ENCODE data around the gene PTTG1IP.
A peak's percentile ranks its signal among the peaks of the same experiment; 100 is the strongest.
"Not testable (repeated sequence)": the region's sequence is repeated elsewhere in the genome, so short reads cannot be mapped to it uniquely, and the experiment has no call there.

PTTG1IP gene

DNA sequence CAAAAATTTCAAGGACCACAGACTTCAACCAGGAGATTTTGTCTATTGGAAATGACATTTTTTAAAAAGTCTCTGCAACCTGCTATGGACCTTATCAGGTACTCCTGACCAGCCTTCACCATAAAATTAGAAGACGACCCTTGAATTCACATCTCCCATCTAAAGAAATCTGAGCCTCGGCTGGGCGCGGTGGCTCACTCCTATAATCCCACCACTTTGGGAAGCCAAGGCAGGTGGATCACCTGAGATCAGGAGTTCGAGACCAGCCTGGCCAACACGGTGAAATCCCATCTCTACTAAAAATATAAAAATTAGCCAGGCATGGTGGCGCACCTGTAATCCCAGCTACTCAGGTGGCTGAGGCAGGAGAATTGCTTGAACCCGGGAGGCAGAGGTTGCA lies 5.7 kb upstream of the PTTG1IP start:
- DNase-seq, result not testable (repeated sequence)

DNA sequence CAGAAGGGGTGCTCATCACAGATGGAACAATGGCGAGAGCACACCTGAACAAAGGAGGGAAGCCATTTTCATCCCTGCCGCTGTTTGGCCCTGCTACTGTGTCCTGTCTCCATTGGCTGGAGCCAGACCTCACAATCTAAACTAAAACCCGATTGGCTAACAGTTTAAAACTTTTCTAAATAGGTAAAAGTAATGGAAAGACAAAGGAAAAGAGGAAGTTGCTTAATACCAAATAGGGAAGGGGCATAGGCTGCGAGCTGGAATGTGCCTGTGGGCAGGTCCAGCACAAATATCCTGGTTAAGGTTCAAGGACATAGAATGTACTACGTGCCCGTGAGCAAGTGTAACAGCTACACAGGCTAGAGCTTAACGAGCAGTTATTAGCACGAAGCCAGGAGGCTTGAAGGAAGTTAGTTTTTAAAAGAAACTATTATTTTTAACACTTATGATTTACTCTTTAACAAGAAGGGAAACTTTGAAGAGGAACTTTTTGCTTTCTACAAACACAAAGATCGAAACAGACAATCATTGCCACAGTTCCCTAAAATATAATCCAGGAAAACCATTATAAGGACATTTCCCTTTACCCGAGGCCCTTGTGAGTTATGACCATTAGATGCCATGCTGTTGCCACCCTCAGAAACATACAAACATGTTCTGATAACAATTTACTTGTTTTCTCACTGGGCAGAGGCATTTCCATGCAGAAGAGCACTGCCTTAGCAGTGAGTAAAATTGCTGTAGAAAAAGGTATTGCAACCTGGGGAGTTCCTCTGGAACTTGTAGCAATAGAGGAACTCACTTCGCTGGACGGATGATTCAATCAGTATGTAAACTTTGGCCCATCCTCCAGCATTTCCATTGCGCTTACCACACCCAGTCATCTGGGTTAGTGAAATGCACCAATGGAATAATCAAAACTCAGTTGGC lies 4.8 kb upstream of the PTTG1IP start:
- no peak for DNase-seq

DNA sequence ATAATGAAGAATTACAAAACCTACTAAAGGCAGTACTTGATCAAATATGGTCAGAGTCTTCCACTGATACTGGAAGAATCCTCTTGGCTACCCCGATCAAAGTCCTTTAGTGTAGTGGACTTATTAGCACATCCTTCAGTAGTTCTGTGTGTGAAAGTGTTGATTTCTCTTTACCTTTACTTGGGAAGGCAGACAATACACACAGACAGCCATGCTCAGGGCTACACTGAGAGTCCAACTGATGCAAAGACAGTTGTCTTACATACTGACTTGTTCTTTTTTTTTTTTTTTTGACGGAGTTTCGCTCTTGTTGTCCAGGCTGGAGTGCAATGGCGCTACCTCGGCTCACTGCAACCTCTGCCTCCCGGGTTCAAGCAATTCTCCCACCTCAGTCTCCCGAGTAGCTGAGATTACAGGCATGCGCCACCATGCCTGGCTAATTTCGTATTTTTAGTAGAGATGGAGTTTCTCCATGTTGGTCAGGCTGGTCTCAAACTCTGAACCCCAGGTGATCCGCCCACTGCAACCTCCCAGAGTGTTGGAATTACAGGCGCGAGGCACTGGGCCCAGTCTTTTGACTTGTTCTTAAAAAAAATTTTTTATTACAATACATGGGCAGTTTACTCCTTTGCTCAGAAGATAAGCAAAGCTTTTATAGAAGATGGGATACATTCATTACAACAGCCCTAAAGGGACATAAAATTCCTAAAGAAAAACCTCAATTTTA lies 3.5 kb upstream of the PTTG1IP start:
- no peak for DNase-seq

DNA sequence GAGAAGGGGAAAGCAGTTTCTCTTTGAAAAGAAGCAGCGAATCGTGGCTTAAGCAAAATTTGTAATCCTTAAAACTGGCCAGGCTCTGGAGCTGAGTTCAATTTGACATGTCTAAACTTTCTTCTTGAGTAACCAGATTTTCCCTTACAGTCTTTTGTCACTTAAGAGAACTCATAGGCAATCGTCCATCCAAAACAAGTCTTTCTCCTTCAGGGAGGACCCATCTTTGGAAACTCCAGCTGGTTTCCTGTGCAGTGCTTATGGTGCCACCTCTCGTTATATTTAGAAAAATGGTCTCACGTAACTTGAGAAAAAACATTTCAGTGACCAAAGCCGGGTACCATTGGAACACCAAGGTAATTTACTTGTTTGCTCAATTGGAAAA lies 1.8 kb upstream of the PTTG1IP start:
- no peak for DNase-seq

DNA sequence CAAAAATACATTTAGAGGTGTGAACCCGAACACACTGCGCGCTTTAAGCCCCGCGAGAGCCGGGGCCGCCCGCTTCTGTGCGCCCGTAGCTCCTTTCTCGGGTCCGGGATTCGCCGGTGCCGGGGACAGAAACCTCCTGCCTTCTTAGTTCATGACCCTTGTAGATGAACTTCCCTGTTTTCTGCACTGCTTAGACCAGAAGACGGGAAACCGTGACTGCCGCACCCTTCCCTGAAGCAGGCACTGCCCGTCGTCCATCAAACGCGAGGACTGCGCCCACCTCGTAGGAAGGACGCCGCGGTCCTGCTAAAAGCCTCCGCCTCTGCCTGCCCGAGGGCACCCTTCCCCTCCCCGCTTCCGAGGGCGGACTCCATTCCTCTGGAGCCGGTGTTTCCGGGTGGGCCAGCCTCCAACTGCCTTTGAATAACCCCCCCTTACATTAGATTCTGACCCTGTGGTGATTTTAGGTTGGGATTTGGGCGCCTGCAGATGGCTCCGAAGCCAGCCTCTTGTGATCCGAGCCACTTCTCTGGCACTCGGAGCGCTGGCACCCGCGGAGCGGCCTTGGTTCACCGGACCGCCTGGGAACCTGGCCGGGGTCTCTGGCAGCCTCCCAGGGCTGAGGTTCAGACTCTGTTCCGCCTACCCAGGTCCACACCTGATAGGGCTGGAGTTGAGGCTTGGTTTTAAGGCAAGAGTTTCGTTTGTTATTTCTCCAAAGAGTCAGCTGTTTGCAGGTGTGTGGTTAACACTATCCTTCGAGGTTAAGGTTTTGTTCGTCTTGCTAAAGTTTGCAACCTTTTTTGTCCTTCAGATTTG lies 1.2 kb upstream of the PTTG1IP start:
- DNase-seq, result peak; percentile 52

DNA sequence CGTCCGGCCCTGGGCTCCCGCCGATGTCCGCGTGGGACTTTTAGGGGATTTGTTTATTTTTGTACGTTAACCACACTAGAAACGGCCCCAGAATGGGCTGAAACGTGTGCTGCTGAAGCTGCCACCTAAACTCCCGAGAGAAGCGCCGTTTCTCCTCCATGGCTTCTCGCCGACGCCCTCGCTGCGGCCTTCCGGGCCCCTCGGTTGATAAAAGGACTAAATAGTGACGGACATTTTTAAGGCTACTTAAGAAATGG lies 678 bp upstream of the PTTG1IP start:
- no peak for DNase-seq

DNA sequence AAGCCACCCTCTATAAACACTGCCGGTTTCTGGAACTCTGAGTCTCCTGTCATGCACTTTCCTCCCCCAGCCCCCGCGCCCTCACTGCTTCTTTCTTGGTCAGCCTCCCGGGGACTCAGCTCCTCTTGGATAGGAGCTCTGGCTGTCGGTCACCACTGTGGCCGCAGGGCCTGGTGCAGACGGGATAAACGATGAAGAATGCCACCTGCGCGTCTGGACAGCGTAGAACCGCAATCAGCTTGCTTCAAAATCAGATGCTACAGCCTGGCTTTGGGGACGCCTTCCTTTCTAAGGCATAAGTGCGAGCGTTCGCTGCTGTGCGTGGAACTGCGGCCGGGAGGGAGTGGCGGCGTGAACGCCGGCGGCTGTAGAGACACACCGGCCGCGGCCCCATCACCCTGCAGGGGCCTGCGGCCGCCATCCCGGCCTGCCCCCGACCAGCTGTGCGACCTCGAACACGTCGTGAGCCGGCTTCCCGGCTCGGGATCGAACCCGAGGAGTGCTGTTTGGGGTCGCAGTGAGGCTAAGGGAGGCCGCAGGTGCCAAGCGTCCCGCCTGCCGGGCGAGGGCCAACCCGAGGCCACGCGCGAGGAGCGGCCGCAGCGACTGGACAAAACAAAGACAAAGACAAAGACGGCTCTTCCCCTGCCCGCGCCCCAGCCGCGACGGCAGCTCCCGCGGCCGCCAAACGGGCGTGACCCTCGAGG lies 688 bp downstream of the PTTG1IP start:
- no peak for DNase-seq

DNA sequence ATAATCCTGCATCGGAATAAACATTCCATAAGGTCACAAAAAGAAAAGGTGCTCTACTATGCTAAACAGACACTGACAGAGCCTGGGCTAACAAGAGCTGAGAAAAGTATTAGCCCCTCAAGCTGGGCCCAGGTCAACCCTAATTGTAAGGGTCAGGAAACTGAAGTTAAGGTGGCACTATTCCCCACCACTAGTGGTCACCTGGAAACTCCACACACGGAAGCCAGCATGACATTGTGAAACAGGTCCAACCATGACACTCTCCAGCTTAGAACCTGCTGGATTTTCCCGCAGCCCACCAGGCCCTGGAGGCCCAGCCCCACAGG lies 1.2 kb downstream of the PTTG1IP start:
- no peak for DNase-seq

DNA sequence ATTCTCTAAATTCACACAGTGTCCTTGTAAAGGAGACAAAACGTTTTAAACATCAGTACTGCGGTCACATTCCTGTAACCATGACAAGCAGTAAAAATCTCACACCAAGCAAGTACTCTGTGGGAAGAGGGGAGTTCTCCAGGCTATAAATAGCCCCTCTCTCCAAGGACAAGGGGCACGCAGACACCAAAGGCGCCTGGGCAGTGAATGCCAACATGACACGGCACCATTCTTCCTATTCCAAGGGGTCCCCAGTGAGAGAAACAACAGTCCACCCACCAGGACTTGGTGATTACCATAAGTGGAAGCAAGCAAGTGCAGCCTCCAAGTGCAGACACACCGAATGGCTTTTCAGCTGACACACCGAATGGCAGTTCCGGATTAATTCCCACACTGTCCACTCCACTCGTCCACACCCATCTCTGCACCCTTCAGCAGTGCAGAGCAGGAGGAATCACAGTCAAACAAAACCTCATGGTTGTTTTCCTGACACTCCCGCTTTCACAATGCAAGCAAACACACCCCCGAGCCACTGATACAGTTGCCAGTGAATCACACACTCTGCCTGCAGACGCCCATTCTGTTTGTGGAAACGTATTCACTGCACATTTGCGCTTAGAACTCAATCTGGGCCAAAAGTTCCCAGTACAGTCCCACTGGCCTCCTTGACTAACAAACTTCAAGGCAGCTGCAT lies 1.8 kb downstream of the PTTG1IP start:
- no peak for DNase-seq

DNA sequence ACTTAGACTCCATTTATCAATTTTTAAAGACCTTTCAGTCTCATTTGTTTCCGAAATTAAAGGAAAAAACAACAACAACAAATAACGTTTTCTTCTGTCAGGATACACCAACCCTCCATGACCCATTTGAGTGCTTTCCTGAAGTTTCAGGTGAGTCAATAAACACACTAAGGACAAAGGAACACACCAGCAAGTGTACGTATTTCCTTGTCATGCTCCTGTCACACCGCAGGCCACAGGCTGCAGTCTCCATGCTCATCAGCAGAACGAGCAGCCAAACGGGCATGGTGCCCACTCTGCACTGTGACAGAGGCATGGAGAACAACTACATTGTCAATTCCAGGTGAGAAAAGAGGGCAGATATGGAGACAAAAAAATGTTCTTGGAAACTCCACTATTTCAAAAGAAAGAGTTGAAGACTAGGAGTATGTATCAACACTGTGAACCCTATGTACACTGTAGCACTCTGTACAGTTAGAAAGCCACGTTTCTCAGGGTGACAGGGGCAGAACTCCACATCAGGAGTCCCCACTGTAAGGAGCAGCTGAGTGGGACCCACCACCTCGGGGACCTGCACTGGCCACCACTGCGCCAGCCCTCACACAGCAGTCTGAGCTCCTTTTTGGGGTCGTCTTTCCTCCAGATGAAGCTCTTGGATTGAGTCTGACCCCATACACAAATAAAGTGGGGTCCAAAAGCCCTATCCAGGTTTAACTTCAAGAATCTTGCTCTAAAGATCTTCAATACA lies 2.6 kb downstream of the PTTG1IP start:
- DNase-seq, result no peak

DNA sequence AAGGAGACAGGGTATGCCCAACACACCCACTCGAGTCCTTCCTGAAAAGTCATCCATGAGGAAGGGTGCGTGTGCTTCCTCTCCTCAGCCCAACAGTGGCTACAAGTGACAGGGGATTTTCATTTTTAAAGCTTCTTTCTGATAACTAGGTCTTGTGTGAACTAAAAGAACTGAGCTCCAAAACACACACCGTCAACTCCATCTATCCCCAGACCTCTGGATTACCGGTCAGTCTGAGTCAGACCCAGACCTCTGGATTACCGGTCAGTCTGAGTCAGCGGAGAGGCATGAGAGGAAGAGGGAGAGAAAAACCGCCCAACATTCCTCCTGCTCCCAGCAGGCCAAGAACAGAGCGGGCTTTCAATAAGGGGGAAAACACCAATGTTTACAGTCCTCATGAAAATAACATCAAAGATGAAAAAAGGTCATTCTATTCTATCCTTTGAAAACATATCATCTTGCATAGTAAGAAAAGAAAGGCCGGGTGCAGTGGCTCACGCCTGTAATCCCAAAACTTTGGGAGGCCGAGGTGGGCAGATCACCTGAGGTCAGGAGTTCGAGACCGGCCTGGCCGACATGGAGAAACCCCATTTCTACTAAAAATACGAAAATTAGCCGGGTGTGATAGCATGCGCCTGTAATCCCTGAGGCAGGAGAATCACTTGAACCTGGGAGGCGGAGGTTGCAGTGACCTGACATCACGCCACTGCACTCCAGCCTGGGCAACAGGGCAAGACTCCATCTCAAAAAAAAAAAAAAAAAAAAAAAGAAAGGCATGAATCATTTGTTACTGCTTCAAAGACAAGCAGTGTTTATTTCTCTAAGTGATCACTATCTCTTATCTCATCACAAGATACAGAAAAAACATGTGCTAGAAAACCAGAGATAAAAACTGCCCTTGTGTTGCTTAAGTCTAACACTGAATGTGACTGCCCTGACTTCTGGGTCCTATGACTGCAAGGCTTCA lies 3.4 kb downstream of the PTTG1IP start:
- no peak for DNase-seq

DNA sequence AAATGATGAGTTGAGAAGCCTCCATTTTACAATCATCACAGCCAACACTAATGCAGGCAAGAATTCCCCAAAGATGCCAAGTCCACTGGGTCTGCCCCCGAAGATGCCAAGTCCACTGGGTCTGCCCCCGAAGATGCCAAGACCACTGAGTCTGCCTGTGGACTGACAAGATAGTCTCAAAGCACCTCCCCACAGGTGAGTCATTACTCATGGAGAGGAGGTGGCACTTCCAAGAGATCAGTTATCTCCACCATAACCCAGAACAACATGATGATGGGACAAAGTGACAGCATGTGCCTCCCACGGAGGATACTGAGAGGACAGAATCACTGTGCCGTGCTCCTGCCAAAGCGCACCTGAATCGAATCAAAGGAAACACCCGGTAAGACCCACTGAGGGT lies 4.8 kb downstream of the PTTG1IP start:
- DNase-seq, result no peak

DNA sequence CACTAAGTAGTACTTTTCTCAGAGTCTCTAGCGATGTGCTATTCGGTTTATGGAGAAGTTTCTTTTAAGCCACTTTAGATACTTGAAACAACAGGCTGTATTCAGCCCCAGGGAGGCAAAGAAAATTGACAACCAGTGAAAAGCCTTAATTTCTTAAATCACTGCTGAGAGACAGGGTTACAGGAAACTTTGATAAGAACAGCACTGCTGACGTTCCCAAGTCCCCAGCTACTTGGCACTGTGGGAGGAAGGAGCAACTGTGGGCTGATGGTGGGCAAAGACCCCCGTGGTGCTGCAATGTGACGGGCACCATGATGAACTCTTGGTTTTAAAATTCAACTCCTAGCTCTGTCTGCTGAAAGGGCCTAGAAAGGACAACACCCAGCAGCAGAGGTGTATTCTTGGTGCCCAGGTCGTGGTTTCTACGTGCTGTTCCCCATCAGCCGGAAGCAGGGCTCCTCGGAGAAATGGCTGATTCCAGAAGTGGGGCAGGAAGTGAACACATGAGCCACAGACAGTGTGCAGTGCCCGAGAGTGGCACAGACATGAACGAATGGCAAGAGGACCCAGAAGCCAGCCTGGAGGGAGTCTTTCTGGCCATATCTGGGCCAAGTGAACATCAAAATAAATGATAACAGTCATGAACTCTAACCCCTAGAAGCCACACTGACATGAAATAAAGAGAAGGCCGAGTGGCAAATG lies 5.3 kb downstream of the PTTG1IP start:
- DNase-seq, result no peak

DNA sequence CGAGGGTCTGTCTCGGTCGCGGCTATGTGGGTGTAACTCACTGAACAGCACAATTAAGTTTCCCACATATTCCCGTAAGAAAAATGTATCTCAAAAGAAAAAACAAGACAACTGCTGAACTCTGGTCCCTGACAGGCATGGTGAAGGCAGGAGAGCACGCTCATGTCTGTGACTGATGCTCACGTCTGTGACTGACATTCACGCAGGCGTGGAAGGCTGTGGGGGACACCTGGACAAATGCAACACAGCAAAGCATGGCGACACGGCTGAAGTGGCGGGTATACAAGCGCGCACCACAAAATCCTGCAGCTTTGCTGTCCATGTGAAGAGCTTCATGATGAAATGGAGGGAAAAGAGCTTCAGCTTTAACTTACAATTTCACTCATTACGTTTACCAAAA lies 6.0 kb downstream of the PTTG1IP start:
- no peak for DNase-seq

DNA sequence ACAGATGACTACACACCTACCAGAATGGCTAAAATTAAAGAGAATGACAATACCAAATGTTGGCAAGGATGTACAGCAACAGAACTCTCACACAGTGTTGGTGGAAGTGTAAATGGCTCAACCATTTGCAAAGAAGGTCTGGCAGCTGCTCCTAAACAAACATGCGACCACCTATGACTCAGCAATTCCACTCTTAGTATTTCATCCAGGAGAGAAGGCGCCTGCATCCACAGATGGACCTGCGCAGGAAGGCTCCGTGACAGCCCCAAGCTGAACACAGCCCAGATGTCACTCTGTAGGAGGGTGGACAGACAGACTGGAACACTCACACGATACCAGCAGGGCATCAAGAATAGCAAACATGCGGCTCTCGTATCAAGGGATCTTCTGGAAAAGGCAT lies 6.7 kb downstream of the PTTG1IP start:
- DNase-seq, result no peak

DNA sequence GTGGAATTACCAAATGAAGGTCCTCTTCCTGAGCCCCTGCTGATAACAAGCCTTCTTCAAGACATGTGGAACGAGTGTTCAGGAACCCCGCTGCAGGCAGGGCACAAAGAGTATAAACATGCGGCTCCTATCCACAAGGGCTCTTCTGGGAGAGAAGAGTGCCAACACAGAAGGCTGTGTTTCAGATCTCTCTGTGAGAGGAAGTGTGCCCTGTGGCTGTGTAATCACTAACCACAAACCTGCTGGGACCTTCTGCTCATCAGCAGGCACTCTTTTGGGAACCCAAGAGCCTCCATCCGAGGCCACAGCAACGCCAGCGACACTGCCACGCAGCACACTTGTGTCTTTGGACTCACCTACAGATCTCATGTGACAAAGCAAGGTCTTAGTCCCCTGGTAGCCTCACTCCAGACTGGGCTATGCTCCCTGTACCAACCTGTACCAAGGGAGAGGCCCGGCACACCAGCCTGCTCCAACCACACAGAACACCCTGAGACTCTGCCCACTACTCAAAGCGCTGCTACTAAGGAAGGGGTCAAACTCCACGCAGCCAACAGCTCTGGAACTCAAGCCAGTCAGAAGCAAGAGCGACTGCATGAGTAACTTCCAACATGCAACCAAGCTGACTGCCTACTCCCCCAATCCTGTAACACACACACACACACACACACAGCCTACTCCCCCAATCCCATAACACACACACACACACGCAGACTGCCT lies 7.8 kb downstream of the PTTG1IP start:
- no peak for DNase-seq

DNA sequence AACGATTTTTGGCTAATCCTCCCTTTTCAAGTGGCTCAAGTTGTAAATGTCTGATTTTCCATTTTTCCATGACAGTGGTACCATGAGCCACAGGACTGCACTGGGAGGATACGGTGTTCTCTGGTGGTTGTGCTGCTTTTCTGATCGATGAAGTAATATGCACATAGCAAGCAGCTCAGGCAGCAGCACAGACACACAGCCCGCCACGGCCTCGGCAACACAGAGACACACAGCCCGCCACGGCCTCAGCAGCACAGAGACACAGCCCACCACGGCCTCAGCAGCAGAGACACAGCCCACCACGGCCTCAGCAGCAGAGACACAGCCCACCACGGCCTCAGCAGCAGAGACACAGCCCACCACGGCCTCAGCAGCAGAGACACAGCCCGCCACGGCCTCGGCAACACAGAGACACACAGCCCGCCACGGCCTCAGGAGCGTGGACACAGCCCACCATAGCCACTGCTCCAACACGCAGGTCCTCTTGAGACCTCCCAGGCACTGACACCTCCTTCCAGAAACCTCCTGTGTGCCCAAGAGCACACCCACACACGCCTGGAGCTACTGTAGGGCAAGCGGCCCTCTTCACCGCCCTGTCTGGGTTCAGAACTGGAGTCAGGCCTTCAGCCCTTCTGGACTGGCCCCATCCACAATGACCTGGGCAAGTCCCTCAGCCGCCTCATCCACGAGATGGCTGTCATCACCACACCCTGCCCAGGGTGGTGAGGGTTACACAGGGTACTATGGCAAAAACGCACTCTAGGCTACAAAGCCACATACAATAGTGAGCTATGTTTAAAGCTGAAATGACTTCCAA lies 10.4 kb downstream of the PTTG1IP start:
- DNase-seq, result no peak

DNA sequence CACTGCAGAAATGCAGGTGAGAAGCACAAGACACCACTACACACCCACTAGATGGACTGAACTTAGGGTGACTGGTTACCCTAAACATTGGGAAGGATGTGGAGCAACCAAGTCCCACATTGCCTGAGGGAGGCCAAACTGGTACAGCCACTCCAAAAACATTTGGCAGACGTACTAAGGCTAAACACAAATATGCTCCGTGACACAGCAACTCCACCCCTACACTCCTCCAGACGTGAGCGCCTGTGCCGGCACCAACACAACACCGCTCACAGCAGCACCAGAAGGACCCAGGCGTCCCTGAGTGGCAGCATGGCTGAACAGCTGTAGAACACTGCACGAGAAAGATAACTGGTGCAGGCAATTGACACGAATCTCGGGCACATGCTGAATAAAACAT lies 14.7 kb downstream of the PTTG1IP start:
- DNase-seq, result no peak

Measured in activated CD4-positive, CD25-positive, alpha-beta regulatory T cell treated with anti-CD3 and anti-CD28 coated beads, Interleukin-2, amount 50 U/mL, for 72 hours (primary cell).